Muscle layer of duodenum (tissue), 2 donors: ENCODE measurements around the gene CHRNA1.
"Not testable (repeated sequence)": the region's sequence is repeated elsewhere in the genome, so short reads cannot be mapped to it uniquely, and the experiment has no call there.

Source experiments
- H3K27ac ChIP-seq: one replicate; pipeline ENCODE4 v1.7.0; 2013; ENCODE audit warnings: mild to moderate bottlenecking, low read length
- H3K27me3 ChIP-seq: one replicate; pipeline ENCODE4 v1.7.0; 2013; ENCODE audit warnings: low read depth, mild to moderate bottlenecking, control low read depth, low read length
- H3K36me3 ChIP-seq, 2 donors: one replicate each; pipeline ENCODE4 v1.7.0; 2013; ENCODE audit warnings: low read length in 2 of 2, control low read depth in 1 of 2, mild to moderate bottlenecking in 1 of 2; ENCODE audit not compliant: insufficient read depth in 2 of 2, control insufficient read depth in 1 of 2
- H3K4me1 ChIP-seq, 2 donors: one replicate each; pipeline ENCODE4 v1.7.0; 2013; ENCODE audit warnings: low read length in 2 of 2, mild to moderate bottlenecking in 2 of 2, control low read depth in 1 of 2, moderate library complexity in 1 of 2; ENCODE audit not compliant: insufficient read depth in 2 of 2, control insufficient read depth in 1 of 2
- H3K4me3 ChIP-seq, 2 donors: one replicate each; pipeline ENCODE4 v1.7.0; 2013; ENCODE audit warnings: low read length in 2 of 2, low read depth in 1 of 2, mild to moderate bottlenecking in 1 of 2
- H3K9me3 ChIP-seq, 2 donors: one replicate each; pipeline ENCODE4 v1.7.0; 2013; ENCODE audit warnings: low read length in 2 of 2, control low read depth in 1 of 2, mild to moderate bottlenecking in 1 of 2; ENCODE audit not compliant: control insufficient read depth in 1 of 2
- donor health status: healthy.

Gene CHRNA1

DNA sequence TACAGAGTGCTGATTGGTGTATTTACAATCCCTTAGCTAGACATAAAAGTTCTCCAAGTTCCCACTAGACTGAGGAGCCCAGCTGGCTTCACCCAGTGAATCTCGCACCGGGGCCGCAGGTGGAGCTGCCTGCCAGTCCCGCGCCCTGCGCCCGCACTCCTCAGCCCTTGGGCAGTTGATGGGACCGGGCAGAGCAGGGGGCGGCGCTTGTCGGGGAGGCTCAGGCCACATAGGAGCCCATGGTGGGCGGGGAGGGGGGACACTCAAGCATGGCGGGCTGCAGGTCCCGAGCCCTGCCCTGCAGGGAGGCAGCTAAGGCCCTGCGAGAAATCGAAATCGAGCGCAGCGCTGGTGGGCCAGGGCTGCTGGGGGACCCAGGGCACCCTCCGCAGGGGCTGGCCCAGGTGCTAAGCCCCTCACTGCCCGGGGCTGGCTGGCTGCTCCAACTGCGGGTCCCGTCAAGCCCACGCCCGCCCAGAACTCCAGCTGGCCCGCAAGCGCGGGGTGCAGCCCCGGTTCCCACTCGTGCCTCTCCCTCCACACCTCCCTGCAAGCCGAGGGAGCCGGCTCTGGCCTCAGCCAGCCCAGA, 54.8 kb downstream of the CHRNA1 start:
- not testable (repeated sequence) for H3K4me3 ChIP-seq, H3K36me3 ChIP-seq, H3K4me1 ChIP-seq, H3K27me3 ChIP-seq, H3K27ac ChIP-seq, H3K9me3 ChIP-seq

DNA sequence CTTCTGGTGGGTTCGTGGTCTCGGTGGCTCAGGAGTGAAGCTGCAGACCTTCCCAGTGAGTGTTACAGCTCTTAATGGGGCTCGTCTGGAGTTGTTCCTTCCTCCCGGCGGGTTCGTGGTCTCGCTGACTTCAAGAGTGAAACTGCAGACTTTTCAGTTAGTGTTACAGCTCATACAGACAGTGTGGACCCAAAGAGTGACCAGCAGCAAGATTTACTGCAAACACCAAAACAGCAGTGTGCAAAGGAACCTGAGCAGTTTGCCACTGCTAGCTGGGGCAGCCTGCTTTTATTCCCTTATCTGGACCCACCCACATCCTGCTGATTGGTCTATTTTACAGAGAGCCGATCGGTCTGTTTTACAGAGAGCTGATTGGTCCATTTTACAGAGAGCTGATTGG, 55.6 kb downstream of the CHRNA1 start:
- Histone ChIP-seq H3K27me3 (no peaks in the 10 kb centered on the region), H3K36me3 (no peaks in the 10 kb centered on the region), H3K4me3 (no peak overlapping the region), H3K9me3 (no peaks in the 10 kb centered on the region), H3K4me1 (no peaks in the 10 kb centered on the region), H3K27ac (no peak overlapping the region)

DNA sequence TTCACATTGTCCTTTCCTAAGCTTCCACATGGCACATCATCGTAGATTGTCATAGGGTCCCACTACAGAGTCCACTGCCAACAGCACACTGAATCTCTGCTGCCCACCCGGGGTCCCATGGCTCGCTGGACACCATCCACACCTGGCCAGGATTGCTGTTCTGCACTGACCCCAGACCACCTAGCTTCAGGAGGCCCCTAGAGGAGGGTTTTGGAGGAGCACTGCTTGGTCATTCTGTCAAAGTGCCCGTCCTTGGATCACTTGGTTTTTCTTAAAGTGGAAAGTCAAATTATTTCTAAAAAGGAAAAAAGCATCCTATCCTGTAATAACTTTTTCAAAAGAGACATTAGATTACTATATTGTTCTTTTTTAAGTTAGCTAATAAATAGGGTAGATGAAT, 59.0 kb downstream of the CHRNA1 start:
- Histone ChIP-seq H3K4me3 (no peak overlapping the region), H3K27ac (no peak overlapping the region), H3K36me3 (no peaks in the 10 kb centered on the region), H3K27me3 (no peaks in the 10 kb centered on the region), H3K4me1 (no peaks in the 10 kb centered on the region), H3K9me3 (no peaks in the 10 kb centered on the region)

DNA sequence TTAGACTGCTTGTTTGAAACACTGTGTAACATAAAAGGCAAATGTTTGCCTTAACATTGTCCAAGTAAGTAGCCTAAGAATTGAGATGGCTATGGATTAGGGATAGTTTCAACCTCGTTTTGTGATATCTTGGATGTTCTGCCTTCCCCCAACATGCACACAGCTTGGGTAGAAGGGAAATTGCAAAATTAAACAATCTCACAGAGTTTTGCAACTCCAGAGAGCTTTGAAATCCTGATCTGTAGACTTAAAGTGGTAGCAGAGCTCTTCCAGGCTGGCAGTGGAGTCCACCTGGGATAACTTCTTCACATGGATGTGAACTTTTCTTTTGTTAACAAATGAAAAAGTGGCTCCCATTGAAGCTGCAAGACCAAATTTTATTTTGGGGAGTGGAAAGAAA, 59.6 kb downstream of the CHRNA1 start:
- no peak overlapping the region for H3K27ac ChIP-seq
- H3K4me1 ChIP-seq, result no peaks in the 10 kb centered on the region
- no peak overlapping the region for H3K4me3 ChIP-seq
- no peaks in the 10 kb centered on the region for H3K9me3 ChIP-seq
- no peaks in the 10 kb centered on the region for H3K36me3 ChIP-seq
- H3K27me3 ChIP-seq, result no peaks in the 10 kb centered on the region

DNA sequence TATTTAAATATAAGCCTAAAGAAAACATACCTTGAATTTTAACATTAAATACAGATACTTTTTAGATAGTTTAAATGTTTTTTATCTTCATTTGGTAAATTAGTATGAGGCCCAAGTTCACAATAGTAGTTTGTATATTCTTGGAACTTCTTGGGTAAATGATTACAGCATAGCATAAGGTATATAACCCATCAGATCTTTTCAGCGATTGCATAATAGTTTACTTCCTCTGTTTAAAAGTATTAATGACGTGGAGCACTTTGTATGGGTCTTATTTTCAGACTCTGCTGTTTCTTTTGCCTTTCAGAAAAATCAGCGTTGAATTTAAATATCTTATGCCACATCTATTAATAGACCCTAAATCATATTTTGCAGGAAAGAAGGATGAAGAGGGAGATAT, 60.2 kb downstream of the CHRNA1 start:
- H3K9me3 ChIP-seq, result no peaks in the 10 kb centered on the region
- no peaks in the 10 kb centered on the region for H3K27me3 ChIP-seq
- no peaks in the 10 kb centered on the region for H3K36me3 ChIP-seq
- H3K4me3 ChIP-seq, result no peak overlapping the region
- H3K4me1 ChIP-seq, result no peaks in the 10 kb centered on the region
- H3K27ac ChIP-seq, result no peak overlapping the region

DNA sequence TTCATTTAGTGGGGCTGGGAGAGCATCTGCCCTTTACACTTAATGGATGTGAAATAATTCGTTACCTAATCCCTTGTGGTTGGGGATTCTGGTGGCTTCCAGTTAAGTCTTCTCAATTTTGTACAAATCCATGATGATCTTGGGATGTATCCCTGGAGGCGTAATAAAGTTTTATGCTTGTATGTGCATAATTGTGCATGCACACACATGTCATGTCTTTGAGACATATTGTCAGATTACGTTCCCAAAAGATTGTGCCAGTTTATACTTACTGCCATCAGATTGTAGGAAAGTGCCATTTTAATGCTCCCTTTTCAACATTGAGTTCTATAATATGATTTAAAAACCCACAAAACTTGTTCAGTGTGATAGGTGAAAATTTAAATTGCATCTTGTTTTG, 60.8 kb downstream of the CHRNA1 start:
- Histone ChIP-seq H3K4me1 (no peaks in the 10 kb centered on the region), H3K27ac (no peak overlapping the region), H3K36me3 (no peaks in the 10 kb centered on the region), H3K9me3 (no peaks in the 10 kb centered on the region), H3K4me3 (no peak overlapping the region), H3K27me3 (no peaks in the 10 kb centered on the region)

DNA sequence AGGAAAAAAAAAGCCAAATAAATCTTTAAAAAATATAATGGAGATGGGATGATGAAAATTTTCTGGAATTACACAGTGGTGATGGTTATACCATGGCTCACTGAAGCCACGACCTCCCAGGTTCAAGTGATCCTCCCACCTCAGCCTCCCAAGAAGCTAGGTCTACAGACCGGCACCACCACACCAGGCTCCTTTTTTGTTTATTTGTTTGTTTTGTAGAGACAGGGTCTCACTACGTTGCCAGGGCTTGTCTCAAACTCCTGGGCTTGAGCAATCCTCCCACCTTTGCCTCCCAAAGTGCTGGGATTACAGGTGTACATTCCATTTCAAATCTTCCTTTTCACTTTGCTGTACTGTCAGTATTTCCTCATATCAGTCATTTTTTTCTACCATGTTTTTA, 61.7 kb downstream of the CHRNA1 start:
- Histone ChIP-seq H3K4me3 (no peak overlapping the region), H3K27ac (no peak overlapping the region), H3K4me1 (no peaks in the 10 kb centered on the region), H3K27me3 (no peaks in the 10 kb centered on the region), H3K36me3 (no peaks in the 10 kb centered on the region), H3K9me3 (no peaks in the 10 kb centered on the region)

DNA sequence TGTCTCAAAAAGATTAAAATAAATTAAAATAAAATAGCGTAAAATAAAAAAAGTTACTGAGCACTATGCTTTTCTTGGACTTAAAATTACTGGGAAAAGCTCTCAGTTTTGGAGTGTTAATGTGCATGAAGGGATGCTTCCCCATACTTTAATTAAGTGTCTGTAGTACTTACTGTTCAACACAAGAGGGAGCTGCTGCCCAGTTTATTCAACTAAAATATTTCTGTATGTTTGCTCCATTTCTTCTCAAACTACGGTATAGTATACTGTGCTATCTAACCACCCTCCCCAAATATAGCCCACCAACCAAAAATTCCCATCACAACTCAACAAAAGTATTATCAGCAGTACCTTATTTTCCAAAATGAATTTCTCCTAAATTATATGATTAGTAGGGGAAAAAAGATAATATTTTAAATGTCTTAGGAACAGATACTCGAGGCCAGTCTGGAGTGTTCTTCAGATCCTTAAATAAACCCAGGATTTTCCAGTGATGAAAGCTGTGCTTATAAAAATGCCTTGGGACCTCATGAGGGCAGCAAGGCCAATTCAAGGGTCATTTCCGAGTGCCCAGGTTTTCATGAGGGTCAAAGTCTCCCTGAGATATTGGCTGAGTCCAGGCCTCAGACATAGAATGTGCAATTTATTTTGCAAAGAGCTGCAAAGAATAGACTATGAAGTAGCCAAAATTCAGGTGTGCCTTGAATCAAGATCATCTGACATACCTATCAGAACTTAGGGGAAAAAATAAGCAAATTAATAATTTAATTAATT, 64.1 kb downstream of the CHRNA1 start:
- Histone ChIP-seq H3K27ac (no peak overlapping the region), H3K27me3 (no peaks in the 10 kb centered on the region), H3K4me1 (peaks cover 0 to 6% of the 10 kb centered on the region in 2 donors), H3K9me3 (no peaks in the 10 kb centered on the region), H3K36me3 (no peaks in the 10 kb centered on the region), H3K4me3 (no peak overlapping the region)
